Neural cell (in vitro differentiated cells): ENCODE data around the gene SLC15A4.

Source experiments
- EP300 ChIP-seq: fragments of 450-650 bp; conservative IDR thresholded peaks from 2 replicates; pipeline ENCODE4 v1.6.1; 2014; ENCODE audit warnings: antibody characterized with exemption, mild to moderate bottlenecking, moderate library complexity; ENCODE audit not compliant: poor library complexity, severe bottlenecking
- EZH2 ChIP-seq: fragments of 200-600, 300-800 bp; shearing (Covaris generic), sonication (generic); IDR thresholded peaks from 2 replicates; pipeline ENCODE4 v1.6.1; 2014; ENCODE audit warnings: antibody characterized with exemption, low read length, borderline replicate concordance, mild to moderate bottlenecking; ENCODE audit not compliant: insufficient read depth, poor library complexity, severe bottlenecking
- MXI1 ChIP-seq: fragments of 450-650 bp; conservative IDR thresholded peaks from 2 replicates; pipeline ENCODE4 v1.6.1; 2014; ENCODE audit warnings: antibody characterized with exemption, mild to moderate bottlenecking; ENCODE audit not compliant: poor library complexity, severe bottlenecking
- POLR2AphosphoS5 ChIP-seq: IDR thresholded peaks from 2 replicates; pipeline ENCODE4 v1.6.1; 2012
- RAD21 ChIP-seq: fragments of 450-650 bp; conservative IDR thresholded peaks from 2 replicates; pipeline ENCODE4 v1.6.1; 2014; ENCODE audit warnings: antibody characterized with exemption, mild to moderate bottlenecking, moderate library complexity
- SMC3 ChIP-seq: fragments of 450-650 bp; conservative IDR thresholded peaks from 2 replicates; pipeline ENCODE4 v1.6.1; 2014; ENCODE audit warnings: antibody characterized with exemption, mild to moderate bottlenecking, moderate library complexity; ENCODE audit not compliant: poor library complexity
- TAF1 ChIP-seq: IDR thresholded peaks from 2 replicates; pipeline ENCODE4 v1.6.1; 2012; ENCODE audit warnings: low read depth
- TF ChIP-seq, protein P1 (sequence below): fragments of 450-650 bp; IDR thresholded peaks from 2 replicates; pipeline ENCODE4 v1.5.1; 2014; ENCODE audit warnings: antibody characterized with exemption, mild to moderate bottlenecking, moderate library complexity; ENCODE audit not compliant: poor library complexity, severe bottlenecking

- TF ChIP-seq POLR2AphosphoS5 (no peak), EZH2 (no peak), TAF1 (no peak), RAD21 (no peak), MXI1 (no peak), EP300 (no peak), SMC3 (no peak)
- TF ChIP-seq, protein P1, sequence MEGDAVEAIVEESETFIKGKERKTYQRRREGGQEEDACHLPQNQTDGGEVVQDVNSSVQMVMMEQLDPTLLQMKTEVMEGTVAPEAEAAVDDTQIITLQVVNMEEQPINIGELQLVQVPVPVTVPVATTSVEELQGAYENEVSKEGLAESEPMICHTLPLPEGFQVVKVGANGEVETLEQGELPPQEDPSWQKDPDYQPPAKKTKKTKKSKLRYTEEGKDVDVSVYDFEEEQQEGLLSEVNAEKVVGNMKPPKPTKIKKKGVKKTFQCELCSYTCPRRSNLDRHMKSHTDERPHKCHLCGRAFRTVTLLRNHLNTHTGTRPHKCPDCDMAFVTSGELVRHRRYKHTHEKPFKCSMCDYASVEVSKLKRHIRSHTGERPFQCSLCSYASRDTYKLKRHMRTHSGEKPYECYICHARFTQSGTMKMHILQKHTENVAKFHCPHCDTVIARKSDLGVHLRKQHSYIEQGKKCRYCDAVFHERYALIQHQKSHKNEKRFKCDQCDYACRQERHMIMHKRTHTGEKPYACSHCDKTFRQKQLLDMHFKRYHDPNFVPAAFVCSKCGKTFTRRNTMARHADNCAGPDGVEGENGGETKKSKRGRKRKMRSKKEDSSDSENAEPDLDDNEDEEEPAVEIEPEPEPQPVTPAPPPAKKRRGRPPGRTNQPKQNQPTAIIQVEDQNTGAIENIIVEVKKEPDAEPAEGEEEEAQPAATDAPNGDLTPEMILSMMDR = no peak
These were observed 56.8 kb downstream of the SLC15A4 start for GRCh38 chr12:128766738-128767501.
